ENCODE data around the gene UNC5B.
"Not testable (repeated sequence)": the region's sequence is repeated elsewhere in the genome, so short reads cannot be mapped to it uniquely, and the experiment has no call there.

Gene UNC5B

GRCh38 chr10:71216751-71217265 is 4.4 kb downstream of the UNC5B start:
- Histone ChIP-seq H3K4me3 (ENCODE audit: extremely low read depth, insufficient read depth, low read length, poor library complexity, severe bottlenecking) (peak overlapping the region; percentile 99), H3K27ac (ENCODE audit: low read depth, low read length, severe bottlenecking) (no peak overlapping the region)
- WGBS, 2 experiments (ENCODE audit: insufficient coverage in 2 of 2), result no CpG with 5 or more reads among the region's 8 CpGs

DNA sequence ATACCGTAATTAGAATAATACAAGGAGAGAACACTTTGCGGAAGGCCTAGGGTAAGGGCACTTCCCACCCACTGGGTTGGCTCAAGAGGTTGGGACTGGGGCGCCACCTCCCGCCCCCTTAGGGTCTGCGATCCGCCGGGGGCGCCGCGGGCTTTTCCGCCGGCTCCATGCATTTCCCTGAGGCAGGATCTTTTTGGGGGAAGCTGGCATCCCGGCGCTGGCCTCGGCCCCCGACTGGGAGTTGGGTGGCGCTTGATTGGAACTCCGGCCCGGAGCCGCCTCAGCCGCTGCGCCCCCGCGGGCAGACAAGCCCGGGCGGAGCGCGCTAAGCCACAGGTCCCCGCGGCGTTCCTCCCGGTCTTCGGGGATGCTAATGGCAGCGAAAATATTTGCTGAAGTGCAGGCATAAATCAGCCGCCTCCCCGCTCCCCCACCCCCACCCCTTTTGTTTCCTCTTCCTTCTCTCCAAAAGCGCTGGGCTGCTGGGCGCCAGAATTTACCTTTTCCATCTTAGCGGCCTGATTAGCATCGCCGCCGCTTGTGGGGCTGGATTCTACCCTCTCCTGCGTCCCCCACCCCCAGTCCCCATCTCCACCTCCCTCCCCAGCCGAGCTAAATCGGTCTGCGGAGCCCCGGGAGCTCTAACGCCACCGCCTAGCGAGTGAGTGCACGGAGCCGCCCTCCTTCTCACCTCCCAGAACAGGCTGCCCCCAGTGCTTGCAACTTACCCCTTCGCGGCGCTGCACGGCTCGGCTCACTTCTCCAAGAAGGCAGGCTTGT is 5.1 kb downstream of the UNC5B start:
- Histone ChIP-seq H3K4me1 (ENCODE audit: control insufficient read depth, insufficient read depth, low read length, poor library complexity, severe bottlenecking) (peaks cover 67% of the 10 kb centered on the region), H3K27ac (ENCODE audit: low read depth, low read length, severe bottlenecking) (peak overlapping the region; percentile 7), H3K9me3 (ENCODE audit: control insufficient read depth, low read length) (no peaks in the 10 kb centered on the region), H3K36me3 (ENCODE audit: control insufficient read depth, insufficient read depth, low read length) (peaks cover 41% of the 10 kb centered on the region), H3K4me3 (ENCODE audit: extremely low read depth, insufficient read depth, low read length, poor library complexity, severe bottlenecking) (peak overlapping the region; percentile 99)
- 1 to 2% methylated on average over 25 to 48 of the region's 57 CpGs for WGBS, 2 experiments (ENCODE audit: insufficient coverage in 2 of 2)

More at GRCh38 chr10:71216751-71217265, 4.4 kb downstream of the UNC5B start:
- peaks cover 60% of the 10 kb centered on the region for H3K4me1 ChIP-seq (ENCODE audit: control insufficient read depth, insufficient read depth, low read length, poor library complexity, severe bottlenecking)
- peaks cover 41% of the 10 kb centered on the region for H3K36me3 ChIP-seq (ENCODE audit: control insufficient read depth, insufficient read depth, low read length)
- H3K9me3 ChIP-seq (ENCODE audit: control insufficient read depth, low read length), result no peaks in the 10 kb centered on the region

DNA sequence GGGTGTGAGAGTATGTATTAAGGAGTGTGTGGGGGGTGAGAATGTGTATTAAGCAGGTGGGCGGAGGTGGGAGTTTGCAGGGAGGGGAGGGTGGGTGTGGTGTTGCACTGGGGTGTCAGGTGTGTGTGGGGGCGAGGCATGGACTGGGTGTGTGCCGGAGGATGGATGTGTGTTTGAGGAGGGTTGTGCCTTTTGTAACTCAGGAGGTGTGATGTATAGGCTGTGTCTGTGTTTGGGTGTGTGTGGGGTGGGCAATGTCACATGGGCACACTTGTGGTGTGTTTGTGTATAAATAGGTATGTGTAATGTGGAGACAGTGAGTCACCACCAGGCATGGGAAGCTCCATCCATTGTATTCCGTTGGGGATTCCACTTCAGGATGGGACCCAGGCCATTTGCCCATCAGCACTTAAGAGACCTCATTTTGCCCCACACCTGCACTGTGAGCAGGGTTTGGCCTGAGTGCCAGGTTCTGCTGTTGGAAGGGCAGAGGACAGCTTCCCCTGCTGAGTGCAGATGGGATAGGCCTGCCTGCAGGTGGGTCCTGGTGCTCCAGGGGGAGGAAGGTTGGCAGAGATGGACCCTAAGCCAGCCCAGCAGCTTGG is 5.8 kb downstream of the UNC5B start:
- Histone ChIP-seq H3K9me3 (ENCODE audit: control insufficient read depth, low read length) (no peaks in the 10 kb centered on the region), H3K4me3 (ENCODE audit: extremely low read depth, insufficient read depth, low read length, poor library complexity, severe bottlenecking) (peak overlapping the region; percentile 99), H3K36me3 (ENCODE audit: control insufficient read depth, insufficient read depth, low read length) (peaks cover 41% of the 10 kb centered on the region), H3K4me1 (ENCODE audit: control insufficient read depth, insufficient read depth, low read length, poor library complexity, severe bottlenecking) (peaks cover 74% of the 10 kb centered on the region), H3K27ac (ENCODE audit: low read depth, low read length, severe bottlenecking) (no peak overlapping the region)
- 43 to 48% methylated on average over 3 to 4 of the region's 4 CpGs for WGBS, 2 experiments (ENCODE audit: insufficient coverage in 2 of 2)

DNA sequence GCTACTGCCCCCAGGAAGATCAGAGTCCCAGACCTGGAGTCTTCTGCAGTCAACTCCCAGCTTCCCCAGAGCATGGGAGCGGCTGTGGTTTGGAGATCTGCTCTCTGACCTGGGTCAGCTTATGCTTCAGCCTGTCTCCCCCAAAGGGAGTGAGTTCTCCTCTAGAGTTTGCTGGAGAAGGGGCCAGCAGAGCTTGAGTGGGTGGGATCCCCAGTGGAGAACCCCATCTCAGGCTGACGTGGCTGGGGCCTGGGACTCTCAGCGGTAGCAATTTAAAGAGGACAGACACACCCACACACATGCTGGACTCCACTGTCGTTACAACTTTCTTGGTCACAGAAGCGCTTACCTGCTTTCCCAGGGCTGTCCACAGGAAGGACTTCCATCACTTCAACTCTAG is 6.3 kb downstream of the UNC5B start:
- Histone ChIP-seq H3K27ac (ENCODE audit: low read depth, low read length, severe bottlenecking) (no peak overlapping the region), H3K36me3 (ENCODE audit: control insufficient read depth, insufficient read depth, low read length) (peaks cover 41% of the 10 kb centered on the region), H3K9me3 (ENCODE audit: control insufficient read depth, low read length) (no peaks in the 10 kb centered on the region), H3K4me3 (ENCODE audit: extremely low read depth, insufficient read depth, low read length, poor library complexity, severe bottlenecking) (no peak overlapping the region), H3K4me1 (ENCODE audit: control insufficient read depth, insufficient read depth, low read length, poor library complexity, severe bottlenecking) (peaks cover 79% of the 10 kb centered on the region)
- 86 to 100% methylated on average over 1 to 2 of the region's 5 CpGs for WGBS, 2 experiments (ENCODE audit: insufficient coverage in 2 of 2)

DNA sequence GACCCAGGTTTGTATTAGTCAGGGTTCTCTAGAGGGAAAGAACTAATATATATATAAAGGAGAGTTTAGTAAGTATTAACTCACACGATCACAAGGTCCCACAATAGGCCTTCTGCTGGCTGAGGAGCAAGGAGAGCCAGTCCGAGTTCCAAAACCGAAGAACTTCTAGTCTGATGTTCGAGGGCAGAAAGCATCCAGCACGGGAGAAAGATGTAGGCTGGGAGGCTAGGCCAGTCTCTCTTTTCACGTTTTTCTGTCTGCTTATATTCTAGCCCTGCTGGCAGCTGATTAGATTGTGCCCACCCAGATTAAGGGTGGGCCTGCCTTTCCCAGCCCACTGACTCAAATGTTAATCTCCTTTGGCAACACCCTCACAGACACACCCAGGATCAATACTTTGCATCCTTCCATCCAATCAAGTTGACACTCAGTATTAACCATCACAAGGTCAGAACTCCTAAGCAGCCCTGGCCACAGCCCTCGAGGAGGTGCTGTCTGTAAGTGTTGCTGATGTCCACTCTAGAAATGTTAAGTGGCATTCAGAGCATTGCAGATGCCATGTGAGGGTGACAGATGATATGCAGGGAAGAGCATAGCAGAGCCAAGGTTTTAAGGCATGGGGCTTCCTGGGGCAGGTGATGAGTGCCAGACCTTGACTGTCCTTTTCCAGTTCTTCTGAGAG is 7.0 kb downstream of the UNC5B start:
- not testable (repeated sequence) for H3K9me3 ChIP-seq (ENCODE audit: control insufficient read depth, low read length); H3K4me3 ChIP-seq (ENCODE audit: extremely low read depth, insufficient read depth, low read length, poor library complexity, severe bottlenecking); H3K27ac ChIP-seq (ENCODE audit: low read depth, low read length, severe bottlenecking)
- H3K36me3 ChIP-seq (ENCODE audit: control insufficient read depth, insufficient read depth, low read length), result peaks cover 41% of the 10 kb centered on the region
- WGBS, 2 experiments (ENCODE audit: insufficient coverage in 2 of 2), result 93 to 95% methylated on average over 5 of the region's 7 CpGs
- peaks cover 79% of the 10 kb centered on the region for H3K4me1 ChIP-seq (ENCODE audit: control insufficient read depth, insufficient read depth, low read length, poor library complexity, severe bottlenecking)

DNA sequence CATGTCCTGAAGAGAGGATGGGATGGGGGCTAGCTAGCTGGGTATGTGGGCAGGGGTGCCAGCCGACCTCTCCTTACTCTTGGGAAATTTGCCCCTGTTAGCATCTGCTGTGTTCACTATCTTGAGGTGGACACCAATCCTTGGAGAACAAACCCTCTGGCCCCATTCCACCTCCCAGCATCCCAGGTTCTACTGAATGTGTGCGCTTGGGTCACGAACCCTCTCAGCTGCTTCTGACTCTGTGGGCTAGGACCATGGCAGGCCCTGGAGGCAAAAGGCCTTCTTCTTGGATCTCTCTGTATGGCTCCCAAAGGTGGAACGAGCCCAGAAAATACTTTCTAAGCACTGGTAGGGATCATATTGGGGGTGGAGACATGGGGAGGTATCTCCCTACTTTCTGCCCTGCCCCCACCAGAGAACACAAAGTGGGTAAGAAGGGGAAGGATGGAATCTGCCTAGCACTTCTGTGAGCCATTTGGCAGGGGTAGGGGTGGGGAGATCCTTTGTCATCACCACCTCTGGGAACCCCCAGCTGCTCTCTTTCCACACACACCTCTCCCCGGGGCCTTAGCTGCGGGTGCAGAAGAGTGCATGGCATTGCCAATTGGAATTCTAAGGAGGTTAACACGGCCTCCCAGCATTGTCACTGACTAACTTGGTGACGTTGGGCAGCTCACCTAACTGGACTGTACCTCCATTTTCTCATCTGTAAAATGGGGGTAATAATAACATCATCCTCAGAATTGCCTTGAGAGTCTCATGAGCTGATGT is 7.7 kb downstream of the UNC5B start:
- WGBS, 2 experiments (ENCODE audit: insufficient coverage in 2 of 2), result 91 to 98% methylated on average over 4 to 6 of the region's 8 CpGs
- no peaks in the 10 kb centered on the region for H3K9me3 ChIP-seq (ENCODE audit: control insufficient read depth, low read length)
- peak overlapping the region; percentile 10 for H3K27ac ChIP-seq (ENCODE audit: low read depth, low read length, severe bottlenecking)
- no peak overlapping the region for H3K4me3 ChIP-seq (ENCODE audit: extremely low read depth, insufficient read depth, low read length, poor library complexity, severe bottlenecking)
- H3K36me3 ChIP-seq (ENCODE audit: control insufficient read depth, insufficient read depth, low read length), result peaks cover 40% of the 10 kb centered on the region
- peaks cover 72% of the 10 kb centered on the region for H3K4me1 ChIP-seq (ENCODE audit: control insufficient read depth, insufficient read depth, low read length, poor library complexity, severe bottlenecking)

DNA sequence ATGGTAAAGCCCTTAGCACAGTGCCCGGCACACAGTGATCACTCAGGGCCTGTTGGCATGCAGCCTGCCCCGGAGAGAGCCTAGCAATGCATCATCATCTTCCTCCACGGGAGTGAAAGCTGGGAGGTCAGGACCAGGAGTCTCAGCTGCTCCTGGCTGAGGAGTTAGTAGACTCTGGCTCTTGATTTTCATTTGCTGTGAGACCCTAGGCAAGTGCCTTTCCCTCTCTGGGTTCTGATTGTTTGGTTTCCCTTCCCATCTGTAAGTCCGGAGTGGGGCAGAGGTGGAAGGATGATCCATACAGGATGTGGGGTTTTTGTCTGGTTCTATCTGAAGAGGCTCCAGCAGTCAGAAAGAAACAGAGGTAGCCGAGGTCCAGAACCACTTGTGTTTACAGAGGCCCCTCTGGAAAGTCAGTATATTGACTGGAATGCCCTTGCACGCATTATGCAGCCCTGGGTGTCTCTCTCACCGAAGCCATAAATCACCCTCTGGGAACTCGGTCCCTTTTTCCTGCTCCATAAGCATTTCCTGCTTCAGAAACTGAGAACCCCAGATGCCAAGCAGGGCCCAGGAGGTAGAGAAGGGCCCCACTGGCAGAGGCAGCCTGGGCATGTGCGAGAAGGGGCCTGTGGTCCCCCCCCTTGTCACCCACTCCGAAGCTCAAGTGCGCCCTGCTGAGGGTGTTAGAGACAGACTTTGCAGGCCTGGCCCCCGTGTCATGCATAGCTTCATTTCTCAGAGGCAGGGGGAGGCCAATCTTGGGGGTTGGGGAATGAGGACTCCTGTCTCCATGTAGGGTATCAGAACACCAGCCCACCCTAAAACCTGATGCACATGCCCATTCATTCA is 8.5 kb downstream of the UNC5B start:
- H3K4me3 ChIP-seq (ENCODE audit: extremely low read depth, insufficient read depth, low read length, poor library complexity, severe bottlenecking), result no peak overlapping the region

DNA sequence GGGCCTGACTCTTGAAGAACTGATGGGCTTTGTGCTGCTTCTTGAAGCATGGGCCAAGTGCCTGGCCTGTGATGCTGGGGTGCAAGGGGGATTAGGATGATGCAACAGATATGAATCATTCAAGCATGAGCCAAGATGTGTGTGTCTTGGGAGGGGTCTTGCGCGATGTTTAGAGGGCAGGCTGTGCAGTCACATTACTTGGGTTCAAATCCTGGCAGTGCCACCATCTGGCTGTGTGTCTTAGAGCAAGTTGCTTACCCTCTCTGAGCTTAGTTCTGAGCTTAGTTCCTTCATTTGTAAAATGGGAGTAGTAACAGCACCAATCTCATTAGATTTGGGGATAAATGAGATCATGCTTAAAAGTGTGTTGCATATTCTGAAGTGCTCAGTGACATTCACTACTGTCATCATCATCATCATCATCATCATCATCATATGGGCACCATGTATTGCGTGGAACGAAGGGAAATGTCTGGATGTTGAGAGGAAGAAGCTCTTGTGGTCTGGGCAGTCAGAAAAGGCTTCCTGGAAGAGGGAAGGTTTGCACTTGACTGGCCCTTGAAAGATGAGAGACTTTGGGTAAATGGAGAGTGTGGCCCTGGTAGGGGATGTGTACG is 9.3 kb downstream of the UNC5B start:
- H3K4me1 ChIP-seq (ENCODE audit: control insufficient read depth, insufficient read depth, low read length, poor library complexity, severe bottlenecking), result peaks cover 56% of the 10 kb centered on the region
- no peaks in the 10 kb centered on the region for H3K9me3 ChIP-seq (ENCODE audit: control insufficient read depth, low read length)
- H3K36me3 ChIP-seq (ENCODE audit: control insufficient read depth, insufficient read depth, low read length), result peaks cover 49% of the 10 kb centered on the region
- H3K4me3 ChIP-seq (ENCODE audit: extremely low read depth, insufficient read depth, low read length, poor library complexity, severe bottlenecking), result no peak overlapping the region
- peak overlapping the region; percentile 5 for H3K27ac ChIP-seq (ENCODE audit: low read depth, low read length, severe bottlenecking)
- WGBS, 2 experiments (ENCODE audit: insufficient coverage in 2 of 2), result 95 to 100% methylated on average over 2 to 5 of the region's 5 CpGs

More for the DNA sequence above, 8.5 kb downstream of the UNC5B start:
- H3K4me1 ChIP-seq (ENCODE audit: control insufficient read depth, insufficient read depth, low read length, poor library complexity, severe bottlenecking), result peaks cover 64% of the 10 kb centered on the region
- 72 to 78% methylated on average over 7 to 8 of the region's 12 CpGs for WGBS, 2 experiments (ENCODE audit: insufficient coverage in 2 of 2)
- H3K27ac ChIP-seq (ENCODE audit: low read depth, low read length, severe bottlenecking), result peak overlapping the region; percentile 10
- peaks cover 44% of the 10 kb centered on the region for H3K36me3 ChIP-seq (ENCODE audit: control insufficient read depth, insufficient read depth, low read length)
- H3K9me3 ChIP-seq (ENCODE audit: control insufficient read depth, low read length), result no peaks in the 10 kb centered on the region

GRCh38 chr10:71222601-71223346 is 10.4 kb downstream of the UNC5B start:
- Histone ChIP-seq H3K36me3 (ENCODE audit: control insufficient read depth, insufficient read depth, low read length) (peaks cover 49% of the 10 kb centered on the region), H3K27ac (ENCODE audit: low read depth, low read length, severe bottlenecking) (peak overlapping the region; percentile 36), H3K9me3 (ENCODE audit: control insufficient read depth, low read length) (no peaks in the 10 kb centered on the region), H3K4me1 (ENCODE audit: control insufficient read depth, insufficient read depth, low read length, poor library complexity, severe bottlenecking) (peaks cover 54% of the 10 kb centered on the region), H3K4me3 (ENCODE audit: extremely low read depth, insufficient read depth, low read length, poor library complexity, severe bottlenecking) (no peak overlapping the region)
- WGBS, 2 experiments (ENCODE audit: insufficient coverage in 2 of 2), result 51 to 78% methylated on average over 7 to 11 of the region's 11 CpGs
